T-helper 17 cell (primary cell): ENCODE results near the gene REG4. TPM values are rescaled to one million over a fixed set of nuclear protein-coding genes. Genes with fewer than 3 reads are reported as not detected.

Source experiments
- ATAC-seq: fragments of 150-1000 bp; cut with Tn5 transposase; 2 replicates; pipeline ENCODE4 v1.10.0; 2021; ENCODE audit warnings: mild to moderate bottlenecking, moderate library complexity
- DNase-seq, 3 donors: peaks; one replicate each; pipeline versions ENCODE4 v3.0.0 to v3.0.0-alpha.2; 2020 to 2021
- H3K9me3 ChIP-seq: one replicate; pipeline ENCODE4 v1.7.0; 2013; ENCODE audit warnings: low read length, mild to moderate bottlenecking; ENCODE audit not compliant: control insufficient read depth, poor library complexity, severe bottlenecking
- H3K27ac Mint-ChIP-seq: one replicate; pipeline ENCODE4 v1.8.0; 2022; ENCODE audit warnings: mild to moderate bottlenecking, moderate library complexity, mixed read lengths
- H3K27me3 Mint-ChIP-seq: one replicate; pipeline ENCODE4 v1.8.0; 2022; ENCODE audit warnings: mixed read lengths
- H3K36me3 Mint-ChIP-seq: one replicate; pipeline ENCODE4 v1.8.0; 2022; ENCODE audit warnings: low read depth, mixed read lengths
- H3K4me1 Mint-ChIP-seq: one replicate; pipeline ENCODE4 v1.8.0; 2022; ENCODE audit warnings: mild to moderate bottlenecking, mixed read lengths
- H3K4me3 Mint-ChIP-seq: one replicate; pipeline ENCODE4 v1.8.0; 2022; ENCODE audit warnings: mild to moderate bottlenecking, moderate library complexity, mixed read lengths
- total RNA-seq, 4 donors: library from RNA in 2 of 4; stranded (reverse) in 2 of 4; gene quantifications; one replicate each; pipeline ENCODE4 v1.2.3 and lab custom pipeline; 2022 to 2026

REG4 gene
- total RNA-seq, 2 donors from 2014 or later: 0.42 TPM; not detected in 1

- no peak for DNase-seq
- H3K27ac Mint-ChIP-seq: no peak overlapping the region
Measured at GRCh38 chr1:119783354-119784185, 27.7 kb downstream of the REG4 start.

GRCh38 chr1:119782631-119783325, 28.5 kb downstream of the REG4 start:
- Mint-ChIP-seq H3K27me3 (peaks cover 57% of the 10 kb centered on the region), H3K27ac (no peak overlapping the region), H3K36me3 (no peaks in the 10 kb centered on the region), H3K4me3 (no peak overlapping the region), H3K4me1 (peaks cover 12% of the 10 kb centered on the region)
- ATAC-seq (no peak), DNase-seq (no peak)
- no peaks in the 10 kb centered on the region for H3K9me3 ChIP-seq

More at GRCh38 chr1:119783354-119784185, 27.7 kb downstream of the REG4 start:
- Mint-ChIP-seq H3K4me1 (peaks cover 12% of the 10 kb centered on the region), H3K27me3 (peaks cover 57% of the 10 kb centered on the region), H3K36me3 (no peaks in the 10 kb centered on the region), H3K4me3 (no peak overlapping the region)
- no peak for ATAC-seq
- H3K9me3 ChIP-seq: no peaks in the 10 kb centered on the region

- no peak for DNase-seq
- H3K9me3 ChIP-seq: no peaks in the 10 kb centered on the region
- Mint-ChIP-seq H3K4me3 (no peak overlapping the region), H3K4me1 (peaks cover 12% of the 10 kb centered on the region), H3K36me3 (no peaks in the 10 kb centered on the region), H3K27me3 (peaks cover 57% of the 10 kb centered on the region), H3K27ac (no peak overlapping the region)
- ATAC-seq: no peak
Measured at GRCh38 chr1:119781434-119782210, 29.6 kb downstream of the REG4 start.

GRCh38 chr1:119779869-119780356, 31.3 kb downstream of the REG4 start:
- H3K4me3 Mint-ChIP-seq: no peak overlapping the region
- peaks cover 53% of the 10 kb centered on the region for H3K27me3 Mint-ChIP-seq
- peaks cover 3% of the 10 kb centered on the region for H3K36me3 Mint-ChIP-seq
- peaks cover 12% of the 10 kb centered on the region for H3K4me1 Mint-ChIP-seq
- no peak overlapping the region for H3K27ac Mint-ChIP-seq
- no peaks in the 10 kb centered on the region for H3K9me3 ChIP-seq
- no peak for ATAC-seq
- no peak for DNase-seq

GRCh38 chr1:119778886-119779560, 32.2 kb downstream of the REG4 start:
- no peak for DNase-seq
- H3K27ac Mint-ChIP-seq: no peak overlapping the region
- peaks cover 9% of the 10 kb centered on the region for H3K4me1 Mint-ChIP-seq
- peaks cover 3% of the 10 kb centered on the region for H3K36me3 Mint-ChIP-seq
- no peaks in the 10 kb centered on the region for H3K9me3 ChIP-seq
- peaks cover 48% of the 10 kb centered on the region for H3K27me3 Mint-ChIP-seq
- H3K4me3 Mint-ChIP-seq: no peak overlapping the region
- no peak for ATAC-seq

- H3K36me3 Mint-ChIP-seq: peaks cover 3% of the 10 kb centered on the region
- DNase-seq: no peak
- peaks cover 7% of the 10 kb centered on the region for H3K4me1 Mint-ChIP-seq
- H3K4me3 Mint-ChIP-seq: no peak overlapping the region
- no peaks in the 10 kb centered on the region for H3K9me3 ChIP-seq
- peaks cover 46% of the 10 kb centered on the region for H3K27me3 Mint-ChIP-seq
- no peak overlapping the region for H3K27ac Mint-ChIP-seq
- no peak for ATAC-seq
Measured at GRCh38 chr1:119778359-119778758, 32.9 kb downstream of the REG4 start.

GRCh38 chr1:119774746-119775490, 36.3 kb downstream of the REG4 start:
- H3K4me3 Mint-ChIP-seq: no peak overlapping the region
- H3K27ac Mint-ChIP-seq: no peak overlapping the region
- DNase-seq (no peak), ATAC-seq (no peak)
- H3K9me3 ChIP-seq: no peaks in the 10 kb centered on the region
- peaks cover 4% of the 10 kb centered on the region for H3K4me1 Mint-ChIP-seq
- H3K36me3 Mint-ChIP-seq: peaks cover 3% of the 10 kb centered on the region
- peaks cover 23% of the 10 kb centered on the region for H3K27me3 Mint-ChIP-seq

- Mint-ChIP-seq H3K4me3 (no peak overlapping the region), H3K27ac (no peak overlapping the region), H3K27me3 (peaks cover 15% of the 10 kb centered on the region), H3K4me1 (no peaks in the 10 kb centered on the region), H3K36me3 (peaks cover 3% of the 10 kb centered on the region)
- no peak for DNase-seq
- no peaks in the 10 kb centered on the region for H3K9me3 ChIP-seq
- no peak for ATAC-seq
Measured at GRCh38 chr1:119773711-119774241, 37.5 kb downstream of the REG4 start.

GRCh38 chr1:119772298-119772697, 39.0 kb downstream of the REG4 start:
- Mint-ChIP-seq H3K4me3 (no peak overlapping the region), H3K4me1 (no peaks in the 10 kb centered on the region), H3K27ac (no peak overlapping the region), H3K36me3 (peaks cover 3% of the 10 kb centered on the region), H3K27me3 (peaks cover 19% of the 10 kb centered on the region)
- H3K9me3 ChIP-seq: no peaks in the 10 kb centered on the region
- DNase-seq (no peak), ATAC-seq (no peak)

- no peak overlapping the region for H3K4me3 Mint-ChIP-seq
- no peaks in the 10 kb centered on the region for H3K9me3 ChIP-seq
- H3K27ac Mint-ChIP-seq: no peak overlapping the region
- peaks cover 24% of the 10 kb centered on the region for H3K27me3 Mint-ChIP-seq
- no peak for ATAC-seq
- no peaks in the 10 kb centered on the region for H3K4me1 Mint-ChIP-seq
- DNase-seq: no peak
- H3K36me3 Mint-ChIP-seq: peaks cover 3% of the 10 kb centered on the region
Measured at GRCh38 chr1:119771770-119772169, 39.5 kb downstream of the REG4 start.

GRCh38 chr1:119771016-119771415, 40.2 kb downstream of the REG4 start:
- Mint-ChIP-seq H3K36me3 (peaks cover 3% of the 10 kb centered on the region), H3K4me1 (no peaks in the 10 kb centered on the region), H3K27ac (no peak overlapping the region), H3K4me3 (no peak overlapping the region), H3K27me3 (peaks cover 32% of the 10 kb centered on the region)
- DNase-seq: no peak
- no peaks in the 10 kb centered on the region for H3K9me3 ChIP-seq
- ATAC-seq: no peak

GRCh38 chr1:119768778-119769177, 42.5 kb downstream of the REG4 start, which contains the start of gene HMGCS2:
Gene HMGCS2 (minus strand): TSS chr1:119768905. CDS start chr1:119768844, 61 bp downstream.
- no peak for DNase-seq
- Mint-ChIP-seq H3K36me3 (no peaks in the 10 kb centered on the region), H3K4me1 (no peaks in the 10 kb centered on the region), H3K27me3 (peaks cover 30% of the 10 kb centered on the region), H3K4me3 (no peak within 1 kb of the TSS), H3K27ac (no peak within 1 kb of the TSS)
- no peaks in the 10 kb centered on the region for H3K9me3 ChIP-seq
- no peak for ATAC-seq
